Renal cortex interstitium (tissue), 15 donors: Measurements from ENCODE around the gene MMS19. TPM values are rescaled to one million over a fixed set of nuclear protein-coding genes. Genes with fewer than 3 reads are reported as not detected.

ENCODE experiments used
- DNase-seq, 11 donors: peaks; one replicate each; pipeline ENCODE4 v3.0.0-alpha.2; 2013; ENCODE audit warnings: low read depth in 9 of 11, low spot score in 4 of 11; ENCODE audit errors: extremely low read depth in 1 of 11
- long read RNA-seq, 16 experiments: transcript quantifications; one replicate each; lab custom pipeline, GENCODE V29; 2026
- polyA plus RNA-seq, 3 donors: library from polyadenylated mRNA; unstranded; fragments of 120-200 nt; gene quantifications; one replicate each; pipeline ENCODE4 v1.2.1, GENCODE V29; 2013; ENCODE audit not compliant: insufficient read length in 3 of 3

Gene MMS19, protein sequence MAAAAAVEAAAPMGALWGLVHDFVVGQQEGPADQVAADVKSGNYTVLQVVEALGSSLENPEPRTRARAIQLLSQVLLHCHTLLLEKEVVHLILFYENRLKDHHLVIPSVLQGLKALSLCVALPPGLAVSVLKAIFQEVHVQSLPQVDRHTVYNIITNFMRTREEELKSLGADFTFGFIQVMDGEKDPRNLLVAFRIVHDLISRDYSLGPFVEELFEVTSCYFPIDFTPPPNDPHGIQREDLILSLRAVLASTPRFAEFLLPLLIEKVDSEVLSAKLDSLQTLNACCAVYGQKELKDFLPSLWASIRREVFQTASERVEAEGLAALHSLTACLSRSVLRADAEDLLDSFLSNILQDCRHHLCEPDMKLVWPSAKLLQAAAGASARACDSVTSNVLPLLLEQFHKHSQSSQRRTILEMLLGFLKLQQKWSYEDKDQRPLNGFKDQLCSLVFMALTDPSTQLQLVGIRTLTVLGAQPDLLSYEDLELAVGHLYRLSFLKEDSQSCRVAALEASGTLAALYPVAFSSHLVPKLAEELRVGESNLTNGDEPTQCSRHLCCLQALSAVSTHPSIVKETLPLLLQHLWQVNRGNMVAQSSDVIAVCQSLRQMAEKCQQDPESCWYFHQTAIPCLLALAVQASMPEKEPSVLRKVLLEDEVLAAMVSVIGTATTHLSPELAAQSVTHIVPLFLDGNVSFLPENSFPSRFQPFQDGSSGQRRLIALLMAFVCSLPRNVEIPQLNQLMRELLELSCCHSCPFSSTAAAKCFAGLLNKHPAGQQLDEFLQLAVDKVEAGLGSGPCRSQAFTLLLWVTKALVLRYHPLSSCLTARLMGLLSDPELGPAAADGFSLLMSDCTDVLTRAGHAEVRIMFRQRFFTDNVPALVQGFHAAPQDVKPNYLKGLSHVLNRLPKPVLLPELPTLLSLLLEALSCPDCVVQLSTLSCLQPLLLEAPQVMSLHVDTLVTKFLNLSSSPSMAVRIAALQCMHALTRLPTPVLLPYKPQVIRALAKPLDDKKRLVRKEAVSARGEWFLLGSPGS
- polyA plus RNA-seq = 100 to 1,000 TPM in 1 of 3 donors, 10 to 100 TPM in 2; 93.5 to 107 (median 95.0) TPM
- long read RNA-seq, donor 1, partial matches to known transcripts = 20 of 22 reads
- long read RNA-seq, donor 1, other reads (novel, unspliced or antisense) = 0 of 22 reads
- long read RNA-seq, donor 2, partial matches to known transcripts = 94 of 97 reads
- long read RNA-seq, donor 2, other reads (novel, unspliced or antisense) = 0 of 97 reads
- long read RNA-seq, donor 3, partial matches to known transcripts = 22 of 36 reads
- long read RNA-seq, donor 3, other reads (novel, unspliced or antisense) = 9 of 36 reads
- long read RNA-seq, donor 4, partial matches to known transcripts = 15 of 19 reads
- long read RNA-seq, donor 4, other reads (novel, unspliced or antisense) = 0 of 19 reads
- long read RNA-seq, donor 5 = 0 reads
- long read RNA-seq, donor 6, partial matches to known transcripts = 29 of 42 reads
- long read RNA-seq, donor 6, other reads (novel, unspliced or antisense) = 5 of 42 reads
- long read RNA-seq, donor 7, partial matches to known transcripts = 17 of 26 reads
- long read RNA-seq, donor 7, other reads (novel, unspliced or antisense) = 7 of 26 reads
- long read RNA-seq, donor 8, partial matches to known transcripts = 40 of 48 reads
- long read RNA-seq, donor 8, other reads (novel, unspliced or antisense) = 0 of 48 reads
- long read RNA-seq, donor 9, partial matches to known transcripts = 54 of 60 reads
- long read RNA-seq, donor 9, other reads (novel, unspliced or antisense) = 0 of 60 reads
- long read RNA-seq, donor 10, partial matches to known transcripts = 29 of 34 reads
- long read RNA-seq, donor 10, other reads (novel, unspliced or antisense) = 0 of 34 reads
- long read RNA-seq, donor 11, partial matches to known transcripts = 10 of 11 reads
- long read RNA-seq, donor 11, other reads (novel, unspliced or antisense) = 0 of 11 reads
- long read RNA-seq, donor 12, partial matches to known transcripts = 5 of 6 reads
- long read RNA-seq, donor 12, other reads (novel, unspliced or antisense) = 0 of 6 reads
- long read RNA-seq, donor 13 = 0 reads
- long read RNA-seq, donor 14, partial matches to known transcripts = 130 of 133 reads
- long read RNA-seq, donor 14, other reads (novel, unspliced or antisense) = 0 of 133 reads
- long read RNA-seq, donor 15, partial matches to known transcripts = 29 of 34 reads
- long read RNA-seq, donor 15, other reads (novel, unspliced or antisense) = 0 of 34 reads
- long read RNA-seq, donor 16, partial matches to known transcripts = 70 of 77 reads
- long read RNA-seq, donor 16, other reads (novel, unspliced or antisense) = 0 of 77 reads

DNA sequence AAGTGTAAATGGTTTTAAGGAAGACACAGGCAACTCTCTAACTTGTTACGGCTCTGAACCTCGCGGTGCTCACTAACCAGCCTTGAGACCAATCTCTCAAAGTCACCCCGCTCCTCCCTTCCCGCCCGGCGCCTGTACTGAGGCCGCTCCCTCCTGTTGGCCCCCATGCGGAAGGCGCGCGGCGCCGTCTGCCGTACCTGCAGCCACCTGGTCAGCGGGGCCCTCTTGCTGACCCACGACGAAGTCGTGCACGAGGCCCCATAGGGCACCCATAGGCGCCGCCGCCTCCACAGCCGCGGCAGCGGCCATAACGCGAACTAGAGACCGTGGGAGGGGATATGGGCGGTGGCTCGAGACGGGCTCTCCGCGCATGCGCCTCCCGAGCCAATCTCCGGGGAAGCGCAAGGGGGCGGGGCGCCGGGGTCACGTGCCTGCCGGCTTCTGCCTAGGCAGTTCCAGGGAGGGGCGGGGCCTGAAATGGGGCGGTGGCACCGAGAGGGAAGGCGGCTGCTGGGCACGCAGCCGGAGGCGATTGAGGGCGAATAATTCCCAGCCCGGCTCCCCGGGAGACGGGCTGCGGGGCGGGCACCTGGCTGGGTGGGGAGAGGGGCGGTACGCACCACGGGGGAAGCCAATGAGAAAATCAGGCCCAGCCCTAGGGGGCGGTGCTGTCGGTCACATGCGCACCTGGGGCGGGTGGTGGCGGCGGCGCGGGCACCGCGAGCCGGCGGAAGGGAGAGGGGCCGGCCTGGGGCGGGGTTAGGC, at the start of gene MMS19:
MMS19 (minus strand) TSS at position 347 of the 765 bp plus-strand sequence; CDS start at position 309, 38 bp downstream.
- DNase-seq = peak; percentile 90 to 99 (median 97)

DNA sequence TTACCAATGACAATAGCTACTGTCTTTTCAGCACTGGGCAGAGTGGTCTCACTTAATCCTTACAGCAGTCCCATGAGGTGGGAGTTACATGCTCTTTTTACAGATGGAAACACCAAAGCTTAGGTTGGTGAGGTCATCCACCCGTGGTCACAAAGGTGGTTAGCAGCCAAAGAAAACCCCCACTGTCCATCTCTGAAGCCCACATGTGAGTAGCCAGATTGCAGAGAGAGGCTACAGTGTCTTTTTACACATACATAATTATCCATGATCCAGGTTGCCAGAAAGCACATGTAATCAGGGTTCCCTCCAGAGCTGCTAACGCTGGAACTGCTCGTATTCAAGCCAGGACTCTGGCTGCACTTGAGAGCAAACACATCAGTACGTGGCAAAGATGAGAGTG, 49.7 kb upstream of the MMS19 start:
- DNase-seq = no peak

DNA sequence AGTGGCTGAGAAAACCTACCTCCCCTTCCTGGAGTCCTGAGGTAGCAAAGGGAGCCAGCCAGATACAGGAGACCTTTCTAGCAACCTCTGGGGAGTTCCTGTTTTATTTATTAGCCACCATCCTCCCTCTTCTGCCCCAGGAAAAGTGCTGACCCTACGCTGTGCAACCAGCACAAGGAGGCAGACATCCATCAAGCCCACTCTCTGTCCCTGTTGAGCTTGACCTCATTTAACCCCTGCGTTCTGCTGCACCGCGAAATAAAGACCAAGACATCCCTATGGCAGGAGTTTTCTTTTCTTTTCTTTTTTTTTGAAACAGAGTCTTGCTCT, 49.0 kb upstream of the MMS19 start:
- DNase-seq = no peak

DNA sequence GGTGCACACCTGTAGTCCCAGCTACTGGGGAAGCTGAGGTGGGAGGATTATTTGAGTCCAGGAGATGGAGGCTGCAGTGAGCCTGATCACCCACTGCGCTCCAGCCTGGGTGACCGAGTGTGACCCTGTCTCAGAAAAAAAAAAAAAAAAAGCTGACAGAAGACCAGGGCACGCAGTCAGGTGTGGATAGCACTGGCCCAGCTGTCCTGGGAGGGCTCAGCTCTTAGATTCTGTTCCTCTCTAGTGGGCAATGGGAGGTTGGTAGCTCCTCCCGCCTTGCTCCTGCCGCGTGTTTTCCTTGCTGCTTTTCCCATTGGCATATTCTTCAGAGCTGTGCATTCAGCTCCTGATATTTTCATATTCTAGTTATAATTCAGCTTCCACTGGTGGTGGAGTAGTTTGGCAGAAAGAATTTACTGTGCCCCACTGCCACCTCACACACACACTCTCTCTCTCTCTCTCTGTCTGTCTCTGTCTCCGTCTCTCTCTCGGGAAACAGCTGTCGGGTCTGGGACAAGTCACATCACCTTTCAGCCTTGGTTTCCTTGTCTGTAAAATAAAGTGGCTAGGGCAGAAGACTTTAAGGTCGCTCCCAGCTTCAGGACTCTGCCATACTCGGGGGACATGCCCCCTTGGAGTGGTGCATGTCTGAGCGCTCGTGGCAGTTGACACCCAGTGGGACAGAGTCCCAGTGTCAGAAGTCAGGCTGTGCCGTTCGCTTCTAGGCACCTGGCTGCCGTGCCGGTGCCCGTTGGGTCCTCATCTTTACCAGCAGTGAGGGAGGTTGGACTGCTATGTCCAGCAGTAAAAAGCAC, 48.4 kb upstream of the MMS19 start:
- no peak for DNase-seq

DNA sequence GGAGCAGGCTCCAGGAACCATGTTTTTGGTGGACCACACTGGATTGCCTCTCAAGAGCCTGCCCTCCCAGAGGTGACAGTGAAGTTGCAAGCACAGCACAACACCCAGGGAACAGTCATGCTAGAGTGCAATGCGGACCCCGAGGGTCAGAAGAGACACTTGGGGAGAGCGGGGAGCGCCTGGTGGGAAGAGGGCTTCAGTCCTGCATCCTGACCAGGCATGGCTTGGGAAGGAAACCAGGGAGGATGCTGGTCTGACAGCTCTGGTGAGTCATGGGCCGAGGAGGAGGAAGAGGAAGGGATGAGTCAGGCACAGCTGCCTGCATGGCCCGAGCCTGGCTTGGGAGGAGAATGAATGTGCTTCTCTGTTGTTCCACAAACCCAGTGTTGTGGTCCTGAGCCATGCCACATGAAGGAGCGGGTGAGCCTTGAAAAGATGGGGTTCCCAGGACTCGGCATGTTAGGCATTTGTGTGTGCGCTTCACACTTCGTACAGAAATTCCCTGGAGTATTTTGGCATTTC, 44.9 kb upstream of the MMS19 start:
- no peak for DNase-seq

DNA sequence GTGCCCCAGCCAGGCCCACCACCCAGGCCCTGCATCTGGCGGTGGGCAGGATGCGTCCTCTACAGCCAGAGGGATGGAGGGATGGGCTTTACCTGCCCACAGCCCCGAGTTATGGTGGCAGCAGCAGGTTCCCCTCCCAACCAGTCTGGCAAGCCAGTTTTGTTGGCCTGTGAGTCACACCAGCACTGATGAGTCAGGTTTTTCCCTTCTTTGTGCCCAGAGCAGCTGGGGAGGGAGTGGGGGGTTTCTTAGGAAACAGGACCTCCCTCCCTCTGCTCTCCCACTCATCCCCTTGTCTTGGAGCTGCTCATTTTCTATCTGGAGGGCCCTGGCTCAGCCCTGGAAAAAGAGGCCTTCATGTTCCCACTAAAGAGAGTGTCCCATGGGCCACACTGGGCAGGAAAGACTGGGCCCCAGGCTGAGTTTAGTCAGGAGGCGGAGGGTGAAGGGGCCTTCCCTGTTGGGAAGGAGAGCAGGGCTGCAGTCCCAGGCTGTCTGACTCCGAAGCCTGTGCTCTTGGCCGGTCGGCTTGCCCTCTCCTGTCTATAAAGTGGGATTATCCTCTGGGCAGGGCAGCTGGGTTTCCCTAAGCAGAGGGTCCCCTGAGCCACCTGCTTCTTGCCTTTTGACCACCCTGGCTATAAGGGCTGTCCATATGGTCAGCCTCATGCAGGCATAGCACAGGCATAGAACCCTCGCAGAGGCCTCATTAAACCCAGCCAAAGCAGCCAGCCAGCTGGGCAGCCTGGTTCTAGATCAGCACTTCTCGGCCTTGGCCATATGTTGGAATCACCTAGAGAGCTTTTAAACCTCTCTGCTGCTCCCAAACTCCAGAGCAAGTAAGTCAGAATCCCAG, 44.2 kb upstream of the MMS19 start:
- DNase-seq = no peak

DNA sequence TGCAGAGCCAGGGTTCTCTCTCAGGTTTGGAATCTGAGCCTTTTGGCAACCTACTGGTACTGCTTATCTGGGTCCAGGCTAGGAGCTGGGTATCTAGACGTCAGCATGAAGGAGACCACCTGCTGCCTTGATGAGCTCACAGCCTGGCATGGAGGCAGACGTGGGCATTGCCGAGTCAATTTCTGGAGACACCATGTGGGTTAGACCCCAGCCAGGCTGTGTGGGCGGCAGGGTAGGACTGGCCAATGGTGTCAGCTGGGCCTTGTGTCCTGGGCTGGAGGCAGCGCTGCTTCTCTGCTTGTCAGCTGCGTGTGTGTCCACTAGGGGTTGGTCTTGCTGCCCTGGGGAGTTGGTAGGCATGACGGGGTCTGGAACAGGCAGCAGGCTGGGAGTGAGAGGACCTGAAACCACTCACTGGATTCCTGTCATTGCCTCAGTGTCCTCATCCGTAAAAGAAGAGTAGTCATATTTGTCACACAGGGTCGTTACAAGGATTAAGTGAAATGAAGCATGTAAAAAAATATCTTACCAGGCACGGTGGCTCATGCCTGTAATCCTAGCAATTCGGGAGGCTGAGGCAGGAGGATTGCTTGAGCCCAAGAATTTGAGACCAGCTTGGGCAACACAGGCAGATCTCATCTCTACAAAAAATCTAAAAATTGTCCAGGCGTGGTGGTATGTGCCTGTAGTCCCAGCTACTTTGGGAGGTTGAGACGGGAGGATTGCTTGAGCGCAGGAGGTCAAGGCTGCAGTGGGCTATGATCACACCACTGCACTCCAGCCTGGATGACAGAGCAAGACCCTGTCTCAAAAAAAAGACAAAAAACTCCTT, 42.7 kb upstream of the MMS19 start:
- DNase-seq = no peak

DNA sequence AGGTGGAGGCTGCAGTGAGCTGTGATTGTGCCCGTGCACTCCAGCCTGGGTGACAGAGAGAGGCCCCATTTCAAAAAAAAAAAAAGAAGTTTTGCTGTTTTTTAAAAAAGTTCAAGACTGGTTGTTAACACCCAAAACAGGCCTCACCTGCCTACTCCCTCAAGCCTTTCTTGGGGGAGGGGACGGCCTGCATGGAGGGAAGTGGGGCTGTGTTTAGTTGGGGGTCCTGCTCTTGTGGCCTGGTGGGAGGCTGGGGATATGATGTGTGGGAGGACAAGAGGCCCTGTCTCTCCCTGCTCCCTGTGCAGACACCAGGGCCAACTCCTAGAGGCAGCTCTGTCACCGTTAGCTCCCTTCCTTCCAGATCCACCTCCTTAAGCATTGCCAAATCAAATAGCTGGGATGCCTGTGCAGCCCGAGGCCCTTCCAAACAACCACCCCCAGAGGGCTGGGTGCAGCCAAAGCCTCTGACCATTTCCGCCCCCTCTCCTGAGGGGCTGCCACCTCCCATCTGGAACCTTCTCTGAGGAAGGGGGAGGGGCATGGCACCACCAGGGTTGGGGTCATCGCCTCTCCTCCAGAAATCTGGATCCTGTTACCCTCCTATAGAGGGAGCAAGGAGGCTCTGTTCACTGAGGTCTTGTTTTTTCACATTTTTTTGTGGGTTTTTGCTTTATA, 41.4 kb upstream of the MMS19 start:
- DNase-seq = no peak

DNA sequence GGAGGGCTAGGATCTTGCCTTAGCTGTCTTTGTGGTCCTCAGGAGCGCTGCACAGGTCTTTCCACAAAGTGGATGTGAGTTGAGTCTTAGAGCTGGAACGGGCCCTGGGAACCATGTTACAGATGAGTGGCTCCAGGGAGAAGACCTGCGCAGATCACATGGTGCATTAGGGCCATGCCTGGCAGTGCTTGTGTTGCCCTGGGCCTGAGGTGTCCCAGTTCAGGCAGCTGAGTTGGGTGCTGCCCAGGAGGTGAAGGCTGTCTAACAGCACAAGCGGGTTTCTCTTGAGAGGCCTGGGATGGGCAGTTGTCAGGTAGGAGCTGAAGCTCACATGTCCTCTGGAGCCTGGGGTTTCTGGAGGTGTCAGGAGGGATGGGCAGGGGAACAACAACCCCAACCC, 40.6 kb upstream of the MMS19 start:
- no peak for DNase-seq

DNA sequence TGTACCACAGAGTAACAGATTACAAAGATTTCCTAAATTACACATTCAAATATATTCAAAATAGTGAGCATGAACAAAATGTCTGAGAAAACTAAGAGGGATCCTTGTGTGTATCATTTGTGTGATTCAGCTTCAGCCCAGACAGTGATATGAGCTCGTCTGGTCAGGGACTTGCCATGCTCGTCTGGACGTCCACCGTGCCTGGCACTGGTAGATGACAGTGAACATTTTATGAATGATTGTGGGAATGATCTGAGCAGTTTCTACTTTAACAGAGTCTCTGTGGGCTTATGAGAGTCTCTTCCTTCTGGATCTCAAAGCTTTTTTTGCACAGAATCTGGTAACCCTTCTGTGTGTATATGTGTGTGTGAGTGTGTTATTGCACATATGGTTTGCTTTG, 40.2 kb upstream of the MMS19 start:
- no peak for DNase-seq

DNA sequence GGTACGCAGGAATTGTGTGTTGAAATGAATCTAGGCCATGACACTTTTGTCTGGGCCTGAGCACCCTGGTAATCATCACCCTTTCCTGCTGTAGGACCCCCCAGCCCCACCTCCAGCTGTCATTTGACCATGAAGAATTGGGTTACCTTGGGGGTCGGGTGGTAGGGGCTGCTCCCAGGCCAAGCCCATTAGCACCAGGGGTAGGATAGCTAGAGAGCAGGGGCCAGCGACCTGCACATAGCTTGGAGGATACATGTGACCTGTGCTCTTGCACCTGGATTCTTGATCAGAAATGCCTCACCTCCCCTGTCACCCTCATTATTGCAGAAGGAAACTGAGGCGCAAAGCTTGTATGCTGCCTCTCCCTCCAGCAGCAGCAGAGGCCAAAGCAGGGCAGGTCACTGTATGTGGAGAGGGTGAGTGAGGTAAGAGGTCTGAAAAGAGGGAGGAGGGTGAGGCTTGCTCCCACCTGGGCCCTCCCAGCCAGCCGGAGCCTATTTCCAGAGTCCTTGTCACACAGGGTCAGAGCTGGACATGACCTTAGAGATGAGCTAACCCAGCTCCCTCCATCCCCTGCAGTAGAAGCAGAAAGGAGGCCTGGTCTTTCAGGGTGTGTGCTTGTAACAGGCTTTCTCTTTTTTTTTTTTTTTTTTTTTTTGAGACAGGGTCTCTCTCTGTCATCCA, 39.1 kb upstream of the MMS19 start:
- no peak for DNase-seq

DNA sequence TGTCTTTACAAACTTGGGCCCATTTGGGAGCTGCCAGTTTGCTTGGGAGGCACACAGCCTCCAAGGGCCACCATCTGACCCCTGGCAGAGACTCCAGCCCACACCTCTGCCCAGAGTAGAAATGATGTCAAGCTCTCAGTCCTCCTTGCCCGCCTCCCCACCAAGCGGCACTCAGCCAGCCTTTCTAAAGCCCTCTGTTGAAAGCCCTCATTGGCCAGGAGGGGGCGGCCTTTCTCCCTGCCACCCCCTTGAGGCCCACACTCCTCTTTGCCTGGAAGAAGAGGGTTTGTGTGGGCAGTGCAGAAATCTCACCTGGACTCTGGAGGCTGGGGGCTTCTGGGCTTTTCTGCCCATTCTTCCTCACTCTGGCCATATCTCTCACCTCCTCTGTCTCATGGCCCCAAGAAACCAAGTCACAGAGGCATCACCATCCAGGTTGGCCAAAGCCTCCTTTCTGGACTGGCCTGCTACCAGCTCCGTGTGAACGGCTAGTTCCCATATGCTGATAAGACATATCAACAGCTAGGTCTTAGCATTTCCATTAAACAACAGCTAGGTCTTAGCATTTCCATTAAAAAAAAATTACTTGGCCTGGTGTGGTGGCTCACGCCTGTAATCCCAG, 36.6 kb upstream of the MMS19 start:
- DNase-seq = no peak
